ENCODE measurements around the gene GATA5.

GATA5 gene

DNA sequence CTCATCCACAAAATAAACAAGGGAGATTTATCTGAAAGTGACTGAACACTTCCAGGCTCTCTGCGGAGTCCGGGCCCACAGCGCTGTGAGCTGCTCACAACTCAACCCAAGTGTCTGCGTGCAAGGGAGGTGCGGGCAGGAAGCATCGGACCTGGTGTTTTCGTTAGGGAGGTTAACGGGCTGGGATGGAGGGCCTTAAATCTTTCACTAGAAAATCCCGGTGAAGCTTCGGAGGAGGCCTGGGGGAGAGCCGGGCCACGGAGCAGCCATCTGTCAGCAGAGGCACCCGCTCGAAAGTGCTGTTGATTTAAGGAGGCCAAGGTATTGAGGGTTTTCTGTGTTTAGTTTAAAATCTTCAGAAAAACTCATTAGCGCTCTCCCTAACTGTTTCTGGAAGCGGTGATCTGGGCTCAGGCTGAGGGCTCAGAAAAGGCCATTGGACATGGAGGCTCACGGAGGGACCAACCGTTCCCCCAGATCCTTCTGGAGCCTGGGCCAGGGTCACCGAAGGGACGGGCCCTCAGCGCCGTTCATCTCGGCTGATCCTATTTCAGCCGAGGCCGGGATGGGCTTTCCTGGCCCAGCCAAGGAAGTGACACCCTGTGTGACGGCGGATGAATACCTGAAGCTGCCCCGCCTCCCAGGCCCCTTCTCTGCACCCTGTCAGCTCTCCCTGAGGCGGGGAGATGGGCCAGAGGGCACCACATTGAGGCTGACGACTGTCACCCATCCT lies 20.7 kb downstream of the GATA5 start:
- no peak for DNase-seq (ENCODE audit: low read depth)

DNA sequence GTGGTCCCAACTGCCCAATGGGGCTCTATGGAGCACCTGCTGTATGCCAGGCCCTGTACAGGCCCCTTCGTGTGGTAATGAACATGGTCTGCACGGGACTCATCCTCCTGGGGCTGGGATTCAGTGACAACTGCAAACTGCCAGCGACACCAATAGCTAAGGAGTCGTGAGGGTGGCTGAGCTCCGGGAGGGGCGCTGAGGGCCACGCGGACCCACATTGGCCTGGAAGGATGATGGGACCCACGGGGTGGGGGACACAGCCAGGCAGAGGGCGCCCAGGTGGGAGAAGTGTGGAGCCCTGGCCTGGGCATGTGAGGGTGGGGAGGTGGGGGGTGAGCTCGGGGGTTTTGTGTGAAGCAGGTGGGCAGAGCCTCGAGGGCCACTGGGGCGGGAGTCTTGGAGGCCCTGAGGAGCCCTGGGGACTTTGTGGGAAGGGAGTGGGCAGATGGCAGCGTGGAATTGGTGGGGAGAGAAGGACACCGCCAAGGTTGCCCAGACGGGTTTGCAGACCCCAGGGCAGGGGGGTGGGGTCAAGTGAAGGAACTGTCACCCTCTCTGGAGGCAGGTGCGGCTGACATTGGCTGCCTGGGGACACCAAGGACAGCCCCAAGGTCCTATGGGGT lies 22.5 kb downstream of the GATA5 start:
- no peak for DNase-seq (ENCODE audit: low read depth)

DNA sequence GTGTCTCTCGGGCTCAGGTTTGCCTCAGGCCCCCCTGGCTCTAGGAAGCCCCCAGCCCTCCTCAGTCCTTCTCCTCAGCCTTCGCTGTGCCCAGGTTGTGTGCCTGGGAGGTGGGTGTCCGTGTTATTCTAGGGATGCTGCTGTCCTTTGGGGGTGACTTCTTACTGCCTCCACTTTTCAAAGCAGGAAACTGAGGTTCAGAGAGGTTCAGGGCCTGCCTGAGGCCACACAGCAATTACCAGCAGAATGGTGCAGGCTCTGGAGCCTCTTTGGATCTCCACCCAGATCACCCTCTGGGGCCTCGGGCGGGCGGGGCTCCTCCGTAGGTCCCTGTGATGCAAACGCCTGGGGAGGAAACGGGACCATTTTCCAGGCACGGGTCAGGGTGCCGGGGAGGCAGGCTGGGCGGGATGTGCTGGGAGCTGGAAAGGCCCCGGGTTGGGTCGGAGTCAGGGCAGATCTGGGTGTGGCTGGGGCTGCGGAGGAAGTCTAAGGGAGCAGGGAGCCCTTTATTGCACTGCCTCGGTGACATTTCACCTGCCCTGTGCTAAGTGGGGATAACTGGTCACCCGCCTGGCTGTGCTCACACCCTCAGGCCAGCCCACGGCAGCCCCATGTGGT lies 23.2 kb downstream of the GATA5 start:
- no peak for DNase-seq (ENCODE audit: low read depth)

DNA sequence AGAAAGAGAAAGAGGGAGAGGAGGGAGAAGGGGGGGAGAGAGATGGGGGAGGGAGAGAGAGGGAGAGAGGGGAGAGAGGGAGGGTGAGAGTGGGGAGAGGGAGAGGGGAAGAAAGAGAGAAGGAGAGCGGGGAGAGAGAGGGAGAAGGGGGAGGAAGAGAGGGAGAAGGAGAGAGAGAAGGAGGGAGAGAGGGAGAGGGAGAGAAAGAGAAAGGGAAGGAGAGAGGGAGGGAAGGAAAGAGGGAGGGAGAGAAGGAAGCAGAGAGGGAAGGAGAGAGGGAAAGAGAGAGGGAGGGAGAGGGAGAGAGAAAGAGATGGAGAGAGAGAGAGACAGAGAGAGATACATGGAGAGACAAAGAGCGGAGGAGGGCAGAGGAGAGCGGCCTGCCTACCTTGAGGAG lies 23.8 kb downstream of the GATA5 start:
- no peak for DNase-seq (ENCODE audit: low read depth)

DNA sequence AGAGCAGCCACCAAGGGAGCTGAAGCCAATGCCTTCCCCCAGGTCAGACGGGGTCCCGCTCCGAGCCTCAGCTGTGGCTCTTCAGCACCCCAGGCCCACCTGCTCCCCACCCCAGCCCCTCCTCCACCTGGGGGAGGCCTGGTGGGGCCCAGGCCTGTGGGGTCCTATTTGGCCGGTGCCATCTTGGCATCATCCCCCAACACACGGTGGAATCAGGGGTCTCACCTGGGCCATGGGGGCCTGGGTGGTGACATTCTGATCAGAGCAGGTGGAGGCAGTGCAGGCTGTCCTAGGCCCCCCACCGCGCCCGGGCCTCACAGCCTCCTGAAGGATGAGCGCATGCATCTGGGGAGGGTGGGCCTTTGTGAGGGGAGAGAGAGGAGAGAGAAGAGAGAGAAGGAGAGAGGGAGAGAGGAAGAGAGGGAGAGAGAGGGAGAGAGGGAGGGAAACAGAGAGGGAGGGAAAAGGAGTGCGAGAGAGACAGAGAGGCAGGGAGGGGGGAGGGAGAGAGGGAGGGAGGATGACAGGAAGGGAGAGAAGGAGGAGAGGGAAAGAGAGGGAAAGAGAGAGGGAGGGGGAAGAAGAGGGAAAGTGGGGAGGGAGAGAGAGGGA lies 24.5 kb downstream of the GATA5 start:
- no peak for DNase-seq (ENCODE audit: low read depth)

DNA sequence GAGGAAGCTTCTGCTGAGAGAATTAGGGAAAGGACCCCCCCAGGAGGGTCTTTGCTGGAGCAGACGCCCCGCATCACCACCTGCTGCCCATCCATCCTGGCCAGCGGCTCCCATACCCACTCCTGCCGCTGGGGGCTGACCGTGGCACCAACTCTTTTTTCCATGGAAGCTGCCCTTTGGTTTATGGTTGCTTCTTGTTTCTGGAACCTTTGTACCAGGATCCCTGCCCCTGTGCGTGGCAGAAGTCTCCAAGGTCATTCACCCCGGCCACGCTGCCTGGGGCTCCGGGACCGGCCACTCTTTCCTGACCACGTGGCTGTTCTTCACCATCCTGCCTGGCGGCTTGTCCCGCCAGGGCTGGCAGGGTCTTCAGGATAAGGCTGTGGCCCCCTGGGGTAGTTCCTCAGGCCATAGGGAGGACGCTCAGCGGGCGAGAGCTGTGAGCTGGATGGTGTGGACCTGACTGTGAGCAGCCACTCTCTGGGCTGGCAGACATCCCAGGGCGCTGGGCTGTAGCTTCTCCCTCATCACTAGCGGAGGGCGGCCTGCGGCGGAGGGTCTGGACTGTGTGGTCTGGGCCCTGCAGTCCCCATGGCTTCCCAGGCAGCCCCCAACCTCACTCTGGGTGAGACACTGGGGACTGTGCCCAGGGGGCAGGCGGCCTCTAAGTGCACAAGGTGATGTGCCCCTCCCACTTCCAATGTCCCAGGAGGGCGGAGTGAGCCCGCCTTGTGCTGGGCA lies 25.7 kb downstream of the GATA5 start:
- no peak for DNase-seq (ENCODE audit: low read depth)

DNA sequence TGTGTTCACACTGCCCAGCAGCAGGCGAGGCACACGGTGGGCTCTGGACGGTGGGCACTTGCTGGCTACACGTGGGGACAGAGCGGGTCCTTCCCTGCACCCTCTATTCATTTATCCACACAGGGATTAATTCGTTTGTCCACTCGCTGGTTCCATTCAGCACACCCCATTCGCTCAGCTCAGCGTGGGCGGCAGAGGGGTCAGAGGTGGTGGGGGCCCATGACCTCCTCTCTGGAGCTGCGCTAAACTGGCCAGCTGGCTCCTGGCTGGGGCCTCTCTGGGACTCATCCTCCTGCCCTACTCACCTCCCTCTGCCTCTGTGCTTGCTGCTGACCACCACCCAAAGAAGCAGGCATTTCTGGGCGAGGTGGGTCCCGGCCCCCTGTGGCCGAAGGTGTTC lies 27.0 kb downstream of the GATA5 start:
- no peak for DNase-seq (ENCODE audit: low read depth)

DNA sequence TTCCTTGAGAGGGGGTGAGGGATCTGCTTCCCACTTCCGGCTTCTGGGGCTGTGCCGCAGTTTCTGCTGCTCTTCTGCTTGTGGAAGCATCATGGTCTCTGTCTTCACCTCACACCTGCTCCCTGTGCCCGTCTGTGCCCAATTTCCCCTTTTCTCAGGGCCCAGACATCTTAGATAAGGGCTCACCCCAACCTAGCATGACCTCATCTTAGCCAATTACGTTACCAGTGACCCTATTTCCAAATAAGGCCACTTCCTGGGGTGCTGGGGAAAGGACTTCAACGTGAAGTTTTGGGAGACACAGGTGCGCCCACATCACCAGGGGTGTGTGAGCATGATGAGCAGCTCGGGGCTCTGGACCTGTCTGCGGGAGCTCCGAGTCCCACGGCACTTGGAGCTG lies 27.8 kb downstream of the GATA5 start:
- no peak for DNase-seq (ENCODE audit: low read depth)

DNA sequence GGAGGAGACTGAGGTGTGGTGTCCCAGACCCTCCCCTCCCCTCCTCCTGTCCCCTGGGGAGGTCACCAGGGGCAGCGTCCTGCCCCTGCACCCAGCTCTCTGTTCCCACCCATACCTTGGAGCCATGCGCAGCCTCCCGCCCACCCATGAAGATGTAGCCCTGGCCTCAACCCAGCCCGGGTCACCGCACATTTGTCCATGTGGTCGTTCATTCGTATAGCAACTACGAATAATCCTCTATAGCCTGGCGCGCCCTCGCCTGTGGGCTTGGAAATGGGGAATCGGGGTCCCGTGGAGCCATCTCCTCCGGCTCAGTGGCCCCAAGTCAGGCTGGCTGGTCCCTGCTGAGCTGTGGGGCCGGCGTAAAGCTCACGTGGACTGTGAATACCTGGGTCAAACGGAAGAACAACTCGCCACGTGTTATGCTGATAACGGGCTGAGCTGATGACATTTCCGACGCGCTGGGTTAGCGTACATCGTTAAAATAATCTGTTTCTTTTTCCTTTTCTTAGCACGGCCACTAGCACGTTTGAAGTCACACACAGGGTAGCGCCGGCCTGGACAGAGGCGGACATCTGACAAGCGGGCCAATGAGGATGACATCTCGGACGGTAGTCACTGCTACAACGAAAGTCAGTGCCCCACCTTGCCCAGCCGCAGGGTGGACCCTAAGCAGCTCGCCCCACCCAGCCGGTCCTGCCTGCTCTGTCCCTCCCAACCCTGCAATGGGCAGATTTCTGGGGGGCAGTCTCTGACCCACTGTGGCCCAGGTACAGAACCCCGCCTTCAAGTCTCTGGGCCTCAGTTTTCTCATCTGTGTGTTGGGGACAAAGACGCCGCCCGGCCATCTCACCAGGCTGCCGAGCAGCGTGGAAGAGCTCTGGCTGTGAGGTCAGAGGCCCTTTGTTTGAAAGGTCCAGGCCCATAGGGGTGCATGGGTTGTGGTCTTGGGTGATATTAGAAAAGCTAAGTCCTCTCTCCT lies 28.6 kb downstream of the GATA5 start:
- no peak for DNase-seq (ENCODE audit: low read depth)

DNA sequence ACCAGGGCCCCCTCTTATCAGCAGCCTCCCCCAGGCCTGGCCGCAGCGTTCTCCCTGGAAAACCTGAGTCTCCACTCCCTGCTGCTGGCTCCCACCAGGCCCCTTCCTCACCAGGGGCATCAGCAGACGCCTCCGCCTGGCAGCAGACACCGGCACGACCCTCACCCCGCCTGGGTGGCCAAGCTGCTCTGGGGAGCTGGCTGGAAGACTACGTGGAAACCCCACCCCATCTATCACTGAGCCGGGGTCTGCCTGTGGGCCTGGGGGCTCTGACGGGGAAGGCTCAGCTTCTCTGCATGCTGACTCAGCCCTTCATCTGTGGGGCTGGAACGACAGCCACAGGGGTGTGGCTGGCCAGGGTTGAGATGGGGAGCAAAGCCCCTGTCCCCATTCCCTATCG lies 29.3 kb downstream of the GATA5 start:
- no peak for DNase-seq (ENCODE audit: low read depth)

DNA sequence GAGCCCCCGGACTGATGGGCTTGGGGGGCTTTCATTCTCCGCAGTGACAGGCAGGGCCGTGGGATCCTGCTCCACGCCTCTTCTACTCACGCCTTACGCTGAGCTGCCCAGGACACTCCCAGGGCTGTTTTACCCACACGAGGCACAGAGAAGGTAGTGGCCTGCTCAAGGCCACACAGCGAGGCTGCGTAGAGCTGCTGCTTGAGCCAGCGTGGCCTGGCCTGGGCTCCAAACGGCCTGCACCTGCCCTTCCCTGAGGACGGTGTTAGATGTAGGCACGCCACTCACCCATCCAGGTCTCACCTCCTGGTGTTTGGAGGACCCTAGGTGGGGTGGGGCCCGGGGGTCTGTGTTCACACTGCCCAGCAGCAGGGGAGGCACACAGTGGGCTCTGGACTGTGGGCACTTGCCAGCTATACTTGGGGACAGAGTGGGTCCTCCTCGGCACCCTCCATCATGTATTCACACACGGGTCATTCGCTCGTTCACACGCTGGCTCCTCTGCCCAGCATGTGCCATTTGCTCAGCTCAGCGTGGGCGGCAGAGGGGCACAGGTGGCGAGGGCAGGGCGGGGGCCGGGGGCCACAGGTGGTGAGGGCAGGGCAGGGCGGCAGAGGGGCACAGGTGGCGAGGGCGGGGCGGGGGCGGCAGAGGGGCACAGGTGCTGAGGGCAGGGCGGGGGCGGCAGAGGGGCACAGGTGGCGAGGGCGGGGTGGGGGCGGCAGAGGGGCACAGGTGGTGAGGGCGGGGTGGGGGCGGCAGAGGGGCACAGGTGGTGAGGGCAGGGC lies 30.0 kb downstream of the GATA5 start:
- no peak for DNase-seq (ENCODE audit: low read depth)

DNA sequence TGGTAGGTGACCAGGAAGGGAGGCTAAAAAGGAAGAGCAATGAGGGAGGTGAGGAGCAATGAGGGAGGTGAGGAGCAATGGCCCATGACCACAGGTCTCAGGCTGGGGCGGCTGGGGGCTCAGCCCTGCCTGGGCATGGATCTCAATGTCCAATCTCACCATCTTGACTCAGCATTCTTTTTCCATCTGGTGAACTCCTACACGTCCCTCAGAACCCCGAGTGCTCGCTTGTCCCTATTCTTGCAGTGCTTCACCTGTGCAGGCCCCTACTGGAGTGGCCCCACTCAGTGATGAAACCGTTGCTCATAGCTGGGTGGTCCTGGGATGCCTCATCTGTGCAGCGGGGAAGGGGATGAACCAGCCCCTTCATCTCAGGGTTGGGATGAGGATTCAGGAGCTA lies 31.5 kb downstream of the GATA5 start:
- DNase-seq (ENCODE audit: low read depth), result no peak

DNA sequence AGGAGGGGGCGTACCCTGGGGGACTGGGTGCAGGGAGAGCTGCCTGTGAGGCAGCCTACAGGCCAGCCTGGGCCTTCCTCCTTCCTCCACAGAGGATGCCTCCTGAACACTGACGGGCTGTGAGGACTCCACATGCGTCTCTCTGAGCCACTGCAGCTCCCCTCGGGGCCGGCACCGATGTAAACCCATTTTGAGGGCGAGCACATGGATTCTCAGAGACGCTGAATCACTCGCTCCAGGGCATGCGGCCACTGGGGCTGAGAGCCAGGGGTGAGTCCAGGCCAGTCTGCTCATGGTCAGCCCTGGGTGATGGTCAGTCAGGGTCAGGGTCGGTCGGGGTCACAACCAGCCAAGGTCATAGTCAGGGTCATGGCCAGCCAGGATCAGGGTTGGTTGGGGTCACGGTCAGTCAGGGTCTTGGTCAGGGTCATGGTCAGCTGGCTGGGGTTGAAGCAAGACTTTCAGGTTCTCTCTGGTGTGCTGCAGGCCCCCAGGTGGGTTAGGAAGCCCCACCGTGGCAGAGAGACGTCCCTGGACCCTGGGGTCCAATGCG lies 33.7 kb downstream of the GATA5 start:
- DNase-seq (ENCODE audit: low read depth), result no peak

DNA sequence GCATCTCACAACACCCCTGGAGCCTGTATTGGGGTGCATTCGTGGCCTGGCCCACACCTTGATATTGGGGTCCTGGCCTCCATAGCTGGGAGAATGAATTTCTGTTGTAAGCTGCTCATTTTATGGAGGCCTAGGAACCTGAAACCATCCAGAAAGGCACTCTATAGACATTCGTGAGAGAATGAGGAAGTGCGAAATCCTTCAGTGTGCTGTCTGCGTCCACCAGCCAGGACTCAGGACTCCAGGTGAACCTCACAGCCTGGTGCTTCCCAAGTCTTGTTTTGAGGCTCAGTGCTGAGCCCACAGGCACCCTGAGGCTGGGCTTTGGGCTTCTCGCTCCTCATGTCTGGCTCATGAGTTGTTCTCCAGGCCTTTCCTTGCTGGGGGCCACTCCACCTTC lies 36.6 kb downstream of the GATA5 start:
- DNase-seq (ENCODE audit: low read depth), result no peak

DNA sequence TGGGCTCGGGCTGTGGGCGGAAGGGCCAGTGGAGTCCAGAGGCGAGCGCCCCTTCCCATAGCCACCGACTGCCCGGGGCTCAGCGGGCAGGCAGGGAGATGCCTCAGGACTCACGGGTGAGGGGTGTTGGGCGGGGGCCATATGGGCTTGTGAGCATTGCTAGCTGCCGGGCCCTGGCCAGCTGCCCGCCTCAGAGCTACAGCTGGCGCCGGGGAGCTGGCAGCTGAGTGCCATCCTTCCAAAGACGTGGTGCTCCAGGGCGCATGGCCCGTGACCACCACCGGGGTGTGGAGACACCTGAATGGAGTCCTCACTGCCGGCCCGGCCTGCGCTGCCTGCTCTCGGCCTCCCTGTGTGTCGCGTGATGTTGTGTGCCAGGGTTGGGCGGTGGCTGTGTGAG lies 37.9 kb downstream of the GATA5 start:
- DNase-seq (ENCODE audit: low read depth), result no peak

DNA sequence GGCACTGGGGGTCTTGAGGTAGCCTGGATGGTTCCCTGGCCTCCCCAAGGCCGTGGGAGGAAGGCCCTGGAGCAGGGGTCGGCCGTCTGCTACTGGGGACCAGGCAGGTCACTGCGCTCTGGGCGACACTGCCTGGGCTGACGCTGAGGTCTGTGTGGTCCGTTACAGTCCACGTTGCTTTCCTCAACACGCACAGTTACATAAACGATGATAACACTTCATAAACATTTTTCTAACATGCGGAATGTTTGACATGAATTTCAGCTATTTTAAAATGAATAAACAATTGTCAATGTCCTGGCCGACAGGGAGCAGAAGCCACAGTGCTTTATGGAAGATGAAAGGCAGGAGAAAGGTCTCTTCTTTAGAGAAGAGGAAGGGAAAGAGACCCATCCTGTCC lies 38.3 kb downstream of the GATA5 start:
- DNase-seq (ENCODE audit: low read depth), result no peak

DNA sequence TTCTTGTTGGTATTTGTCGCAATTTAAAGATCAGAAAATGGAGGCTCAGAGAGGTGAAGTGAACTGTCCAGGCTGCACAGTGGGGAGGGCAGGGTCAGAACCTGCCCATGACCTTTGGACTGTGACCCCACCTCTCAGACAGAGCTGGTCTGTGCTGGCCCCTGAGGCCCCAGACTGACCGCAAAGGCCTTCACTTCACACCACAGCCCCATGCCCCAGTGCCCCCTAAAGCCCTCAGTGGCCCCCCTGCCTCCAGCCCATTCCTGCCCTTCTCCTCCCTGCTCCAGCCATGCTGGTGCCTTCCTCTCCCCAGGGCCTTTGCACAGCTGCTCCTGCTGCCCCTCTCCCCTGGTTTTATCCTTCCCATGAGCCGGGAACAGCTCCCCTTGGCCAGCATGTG lies 39.1 kb downstream of the GATA5 start:
- no peak for DNase-seq (ENCODE audit: low read depth)

DNA sequence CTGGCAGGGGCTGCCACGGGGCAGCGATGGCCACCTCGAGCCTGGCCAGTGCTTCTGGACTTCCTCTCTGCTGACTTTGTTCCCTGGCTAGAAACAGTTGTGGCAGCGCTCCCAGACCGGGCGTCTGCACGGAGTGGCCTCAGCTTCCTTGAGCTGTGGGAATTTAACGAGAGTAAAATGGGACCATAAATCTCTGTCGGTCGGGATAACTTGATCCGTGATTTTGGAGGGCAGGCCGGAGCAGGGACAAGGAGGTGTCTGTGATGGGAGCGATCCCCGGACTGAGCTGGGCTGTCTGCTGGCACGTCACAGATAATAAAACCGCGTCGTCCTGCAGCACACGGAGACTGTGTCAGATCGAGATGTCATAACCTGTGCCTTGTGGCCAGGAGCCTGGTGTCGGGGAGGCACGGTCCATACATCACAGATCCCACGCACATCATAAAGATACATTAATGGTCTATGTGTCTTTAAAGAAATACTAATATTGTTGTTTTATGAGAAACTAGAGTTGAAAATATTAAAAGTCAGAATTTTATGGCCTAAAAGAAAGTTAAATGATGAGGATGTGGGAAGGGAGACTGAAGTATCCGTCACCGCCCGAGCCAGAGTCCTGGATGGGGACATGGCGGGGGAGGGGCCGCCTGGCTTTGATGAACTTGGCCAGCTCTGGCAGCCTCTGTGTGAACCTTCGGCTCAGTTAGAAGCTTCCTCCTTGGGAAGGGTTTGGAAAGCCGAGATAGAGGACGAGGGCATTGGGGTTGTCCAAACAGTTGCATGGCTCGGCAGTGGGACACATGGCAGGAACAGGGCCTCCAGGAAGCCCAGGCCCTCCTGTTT lies 41.9 kb downstream of the GATA5 start:
- DNase-seq (ENCODE audit: low read depth), result peak; percentile 14

DNA sequence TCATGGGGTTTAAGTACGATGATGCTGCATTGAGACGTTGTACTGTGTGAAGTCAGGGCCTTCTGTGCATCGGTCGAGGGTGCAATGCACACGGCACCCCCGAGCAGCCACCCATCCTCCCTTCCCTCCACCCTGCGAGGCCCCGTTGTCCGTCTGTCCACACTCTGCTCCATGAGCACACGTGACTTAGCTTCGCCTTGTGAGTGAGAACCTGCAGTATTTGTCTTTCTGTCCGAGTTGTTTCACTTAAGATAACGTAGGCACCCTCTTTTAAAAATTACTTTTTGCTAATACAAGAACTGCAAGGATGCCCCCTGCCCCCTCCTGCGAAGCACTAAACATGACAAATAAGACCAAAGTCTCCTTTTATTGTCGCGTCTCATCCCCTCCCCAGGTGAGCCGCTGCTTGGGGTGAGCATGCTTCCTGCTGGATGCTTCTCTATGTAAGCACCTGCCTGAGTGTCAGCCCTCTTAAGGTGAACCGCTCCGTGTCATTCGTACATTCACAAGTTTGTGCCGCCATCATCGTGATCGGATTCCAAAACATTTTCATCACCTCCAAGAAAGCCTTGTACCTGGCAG lies 44.8 kb downstream of the GATA5 start:
- DNase-seq (ENCODE audit: low read depth), result no peak
